ENCODE measurements around the gene CDC25B. TPM values are rescaled to one million over a fixed set of nuclear protein-coding genes. Genes with fewer than 3 reads are reported as not detected.

Gene CDC25B
- total RNA-seq, 1 donor from 2014 or later = 24.3 TPM

DNA sequence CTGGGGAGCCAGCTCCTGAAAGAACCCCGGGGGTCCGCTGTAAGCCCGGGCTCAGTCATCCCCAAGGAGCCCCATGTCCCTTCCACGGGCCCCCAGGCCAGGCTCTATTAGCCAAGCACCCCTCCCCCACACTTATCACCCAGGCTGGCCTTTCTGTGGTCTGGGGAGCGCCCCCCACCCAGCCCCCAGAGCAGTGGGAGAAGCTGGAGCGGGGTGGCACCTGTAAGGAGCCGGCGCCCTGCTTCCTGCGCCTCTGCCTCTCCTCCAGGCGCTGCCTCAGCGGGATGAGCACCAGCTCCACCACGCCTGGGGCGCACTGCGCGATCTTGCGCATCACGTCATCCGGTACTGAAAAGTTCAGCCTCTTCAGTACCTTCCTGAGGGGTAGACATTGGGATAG lies 17.1 kb upstream of the CDC25B start:
- Mint-ChIP-seq H3K27me3 (peaks cover 2% of the 10 kb centered on the region), H3K36me3 (ENCODE audit: low read depth) (no peaks in the 10 kb centered on the region), H3K4me3 (no peak overlapping the region), H3K9me3 (no peaks in the 10 kb centered on the region), H3K27ac (no peak overlapping the region), H3K4me1 (peaks cover 37% of the 10 kb centered on the region)
- TF ChIP-seq, protein P1, sequence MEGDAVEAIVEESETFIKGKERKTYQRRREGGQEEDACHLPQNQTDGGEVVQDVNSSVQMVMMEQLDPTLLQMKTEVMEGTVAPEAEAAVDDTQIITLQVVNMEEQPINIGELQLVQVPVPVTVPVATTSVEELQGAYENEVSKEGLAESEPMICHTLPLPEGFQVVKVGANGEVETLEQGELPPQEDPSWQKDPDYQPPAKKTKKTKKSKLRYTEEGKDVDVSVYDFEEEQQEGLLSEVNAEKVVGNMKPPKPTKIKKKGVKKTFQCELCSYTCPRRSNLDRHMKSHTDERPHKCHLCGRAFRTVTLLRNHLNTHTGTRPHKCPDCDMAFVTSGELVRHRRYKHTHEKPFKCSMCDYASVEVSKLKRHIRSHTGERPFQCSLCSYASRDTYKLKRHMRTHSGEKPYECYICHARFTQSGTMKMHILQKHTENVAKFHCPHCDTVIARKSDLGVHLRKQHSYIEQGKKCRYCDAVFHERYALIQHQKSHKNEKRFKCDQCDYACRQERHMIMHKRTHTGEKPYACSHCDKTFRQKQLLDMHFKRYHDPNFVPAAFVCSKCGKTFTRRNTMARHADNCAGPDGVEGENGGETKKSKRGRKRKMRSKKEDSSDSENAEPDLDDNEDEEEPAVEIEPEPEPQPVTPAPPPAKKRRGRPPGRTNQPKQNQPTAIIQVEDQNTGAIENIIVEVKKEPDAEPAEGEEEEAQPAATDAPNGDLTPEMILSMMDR (IDR thresholded peaks at IDR 0.05) = no peak
- ATAC-seq (ENCODE audit: low read depth) = no peak
- CTCF ChIA-PET = interaction anchor here (0.7 to 3.6 kb wide), 2 partner anchors 11 to 76 kb away, joined by 3 to 18 read pairs; partner anchors contain the start of gene ADISSP
- POLR2A ChIA-PET = interaction anchor here (0.6 to 3.8 kb wide), 5 partner anchors 7 to 42 kb away, joined by 3 to 33 read pairs (median 9); partner anchors contain the start of genes ADISSP, AP5S1, CDC25B and CENPB
- intact Hi-C loops (cut with micrococcal nuclease) = no loop called here
- no peak for DNase-seq

DNA sequence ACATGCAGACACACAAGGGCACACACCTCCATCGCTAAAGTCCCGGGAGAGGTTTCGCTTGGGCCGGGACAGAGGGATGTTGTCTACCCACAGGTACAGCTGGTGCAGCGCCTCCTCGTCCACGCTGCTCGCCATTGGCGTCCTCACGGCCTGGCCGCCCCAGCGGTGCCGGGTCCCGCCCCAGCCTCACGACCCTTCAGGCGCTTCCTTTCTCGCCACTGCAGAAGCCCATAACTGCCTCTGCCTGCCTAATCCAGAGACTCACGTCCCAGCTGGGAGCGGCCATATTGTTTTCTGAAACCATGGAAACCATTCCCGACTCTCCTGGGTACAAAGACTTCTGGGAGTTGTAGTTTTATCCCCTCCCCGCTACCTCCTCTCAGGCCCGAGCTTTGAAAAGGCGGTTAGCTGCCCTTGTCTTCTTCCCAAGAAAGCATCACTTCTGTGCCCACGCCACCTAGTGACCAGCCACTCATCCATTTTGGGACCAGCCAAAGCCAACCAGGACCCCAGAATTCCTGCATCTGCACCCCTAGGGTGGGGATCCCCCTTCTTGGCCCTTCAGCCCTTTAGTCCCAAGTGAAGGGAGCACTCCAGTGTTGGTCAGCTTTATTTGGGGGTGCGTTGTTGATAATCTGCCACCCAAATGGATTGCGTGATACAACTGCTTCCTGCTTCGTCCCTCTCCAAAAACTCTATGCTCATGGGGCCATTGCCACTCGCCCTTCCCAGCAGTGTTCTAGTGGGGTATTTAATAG lies 14.8 kb upstream of the CDC25B start, which contains the start of gene SPEF1:
Gene SPEF1 (minus strand): TSS at position 296 of the 758 bp plus-strand sequence. CDS start 161 bp downstream, at position 135.
- ATAC-seq (ENCODE audit: low read depth) = peak; percentile 67
- Mint-ChIP-seq H3K4me3 (peak within 1 kb of the TSS; percentile 79), H3K4me1 (peaks cover 49% of the 10 kb centered on the region), H3K27me3 (peaks cover 2% of the 10 kb centered on the region), H3K36me3 (ENCODE audit: low read depth) (peaks cover 7% of the 10 kb centered on the region), H3K27ac (peak within 1 kb of the TSS; percentile 74), H3K9me3 (no peaks in the 10 kb centered on the region)
- intact Hi-C loops (cut with micrococcal nuclease) = loop anchor here (1.0 kb wide), 1 partner anchor 13 kb away; no protein-coding TSS in a partner anchor
- ChIA-PET POLR2A (interaction anchor here (0.6 to 2.5 kb wide), 8 partner anchors 9 to 114 kb away, joined by 3 to 16 read pairs (median 6); partner anchors contain the start of genes ADISSP and AP5S1), CTCF (interaction anchor here (0.8 to 1.0 kb wide), 3 partner anchors 12 to 304 kb away, joined by 3 to 5 read pairs (median 3); no protein-coding TSS in a partner anchor)
- no peak for DNase-seq
- TF ChIP-seq, protein P1 (IDR thresholded peaks at IDR 0.05) = no peak

DNA sequence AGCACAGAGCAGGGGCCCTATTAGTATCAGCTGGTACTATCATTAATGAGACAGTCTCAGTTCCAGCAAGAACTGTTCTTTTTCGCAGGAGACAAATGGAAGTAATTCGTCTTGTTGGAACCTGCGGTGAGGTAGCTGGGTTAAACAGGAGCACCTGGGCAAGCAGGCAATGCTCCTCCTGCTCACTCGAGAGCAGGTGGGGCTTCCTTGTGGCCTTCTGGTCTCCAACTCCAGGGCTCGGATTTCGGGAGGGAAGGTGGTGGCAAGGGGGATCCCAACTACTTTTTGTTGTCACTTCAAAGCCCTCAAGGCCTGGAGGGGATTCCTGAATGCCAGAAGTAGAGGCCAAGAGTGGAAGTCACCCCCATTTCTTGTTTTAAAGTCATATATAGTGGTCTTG lies 13.5 kb upstream of the CDC25B start:
- no peak for ATAC-seq (ENCODE audit: low read depth)
- intact Hi-C loops (cut with micrococcal nuclease) = no loop called here
- Mint-ChIP-seq H3K4me3 (no peak overlapping the region), H3K27me3 (peaks cover 2% of the 10 kb centered on the region), H3K36me3 (ENCODE audit: low read depth) (peaks cover 7% of the 10 kb centered on the region), H3K9me3 (no peaks in the 10 kb centered on the region), H3K27ac (peak overlapping the region; percentile 24), H3K4me1 (peaks cover 46% of the 10 kb centered on the region)
- DNase-seq = no peak
- ChIA-PET CTCF (no interaction called here), POLR2A (interaction anchor here (0.7 to 2.5 kb wide), 3 partner anchors 14 to 38 kb away, joined by 3 to 16 read pairs (median 16); partner anchors contain the start of genes ADISSP and AP5S1)
- TF ChIP-seq, protein P1 (IDR thresholded peaks at IDR 0.05) = no peak

DNA sequence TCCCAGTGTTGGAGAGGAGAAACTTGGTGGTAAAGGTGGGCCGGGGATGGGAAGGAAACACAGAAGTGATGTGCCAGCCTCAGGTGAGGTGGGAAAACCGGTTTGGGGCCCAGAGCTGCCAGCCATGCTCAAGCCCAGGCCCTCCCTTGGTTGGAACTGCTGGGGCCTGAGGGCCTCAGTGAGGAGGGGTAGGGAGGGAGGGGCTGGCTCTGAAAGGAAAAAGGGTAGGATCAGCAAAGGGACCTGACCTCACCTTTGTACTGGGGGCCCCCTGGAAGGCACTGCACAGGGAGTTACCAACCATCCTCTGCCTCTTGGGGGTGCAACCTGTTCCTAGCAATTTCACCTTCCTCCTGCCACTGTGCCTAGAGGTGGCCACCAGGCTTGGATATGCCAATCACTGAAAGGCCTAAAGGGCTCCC lies 13.0 kb upstream of the CDC25B start:
- Mint-ChIP-seq H3K4me3 (no peak overlapping the region), H3K9me3 (no peaks in the 10 kb centered on the region), H3K36me3 (ENCODE audit: low read depth) (peaks cover 7% of the 10 kb centered on the region), H3K27ac (peak overlapping the region; percentile 68), H3K4me1 (peaks cover 48% of the 10 kb centered on the region), H3K27me3 (peaks cover 2% of the 10 kb centered on the region)
- CTCF ChIA-PET = no interaction called here
- POLR2A ChIA-PET = interaction anchor here (0.7 to 2.5 kb wide), 3 partner anchors 12 to 38 kb away, joined by 3 to 16 read pairs (median 4); partner anchors contain the start of gene ADISSP
- ATAC-seq (ENCODE audit: low read depth) = no peak
- intact Hi-C loops (cut with micrococcal nuclease) = no loop called here
- TF ChIP-seq, protein P1 (IDR thresholded peaks at IDR 0.05) = no peak
- DNase-seq = no peak

Data from activated B cell treated with CpG ODN at 0.5 μM for 24 hours (primary cell).